GM19043 (cell line): Measurements from ENCODE around the gene PATL1.
"Not testable (repeated sequence)": the region's sequence is repeated elsewhere in the genome, so short reads cannot be mapped to it uniquely, and the experiment has no call there.

Experiments
- ATAC-seq: cut with Tn5 transposase; IDR thresholded peaks from one replicate; pipeline ENCODE4 v1.9.1; 2021; ENCODE audit warnings: low read depth; ENCODE audit not compliant: unreplicated experiment

The PATL1 gene, protein sequence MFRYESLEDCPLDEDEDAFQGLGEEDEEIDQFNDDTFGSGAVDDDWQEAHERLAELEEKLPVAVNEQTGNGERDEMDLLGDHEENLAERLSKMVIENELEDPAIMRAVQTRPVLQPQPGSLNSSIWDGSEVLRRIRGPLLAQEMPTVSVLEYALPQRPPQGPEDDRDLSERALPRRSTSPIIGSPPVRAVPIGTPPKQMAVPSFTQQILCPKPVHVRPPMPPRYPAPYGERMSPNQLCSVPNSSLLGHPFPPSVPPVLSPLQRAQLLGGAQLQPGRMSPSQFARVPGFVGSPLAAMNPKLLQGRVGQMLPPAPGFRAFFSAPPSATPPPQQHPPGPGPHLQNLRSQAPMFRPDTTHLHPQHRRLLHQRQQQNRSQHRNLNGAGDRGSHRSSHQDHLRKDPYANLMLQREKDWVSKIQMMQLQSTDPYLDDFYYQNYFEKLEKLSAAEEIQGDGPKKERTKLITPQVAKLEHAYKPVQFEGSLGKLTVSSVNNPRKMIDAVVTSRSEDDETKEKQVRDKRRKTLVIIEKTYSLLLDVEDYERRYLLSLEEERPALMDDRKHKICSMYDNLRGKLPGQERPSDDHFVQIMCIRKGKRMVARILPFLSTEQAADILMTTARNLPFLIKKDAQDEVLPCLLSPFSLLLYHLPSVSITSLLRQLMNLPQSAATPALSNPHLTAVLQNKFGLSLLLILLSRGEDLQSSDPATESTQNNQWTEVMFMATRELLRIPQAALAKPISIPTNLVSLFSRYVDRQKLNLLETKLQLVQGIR

GRCh38 chr11:59668950-59669610 is at the start of gene PATL1:
TSS of gene PATL1 (minus strand) at chr11:59669037. CDS start at chr11:59668895, 142 bp downstream.
- ATAC-seq: peak; percentile 93

GRCh38 chr11:59716051-59716450 is 47.2 kb upstream of the PATL1 start:
- ATAC-seq: no peak

- ATAC-seq: no peak
These were observed 44.9 kb upstream of the PATL1 start, which contains the start of gene OR10V1 for GRCh38 chr11:59713745-59714144. TSS of gene OR10V1 (minus strand) at chr11:59713845. CDS start at chr11:59713845, 0 bp downstream.

- ATAC-seq: no peak
These were observed 41.5 kb upstream of the PATL1 start for GRCh38 chr11:59710136-59710847.

- no peak for ATAC-seq
These were observed 39.7 kb upstream of the PATL1 start for GRCh38 chr11:59708537-59708936.

DNA sequence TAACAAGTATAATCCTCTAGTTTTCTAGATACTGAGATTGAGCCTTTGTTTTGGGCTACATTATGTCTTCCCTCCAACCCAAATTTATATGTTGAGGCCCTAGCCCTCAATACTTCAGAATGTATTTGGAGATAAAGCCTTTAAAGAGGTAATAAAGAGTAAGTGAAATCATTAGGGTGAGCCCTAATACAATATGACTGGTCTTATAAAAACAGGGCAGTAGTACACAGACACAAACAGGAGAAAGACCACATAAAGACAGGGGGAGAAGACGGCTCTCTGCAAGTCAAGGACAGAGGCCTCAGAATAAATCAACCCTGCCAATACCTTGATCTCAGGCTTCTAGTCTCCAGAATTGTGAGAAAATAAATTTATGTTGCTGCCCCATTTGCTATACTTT is 38.5 kb upstream of the PATL1 start:
- no peak for ATAC-seq

- ATAC-seq: no peak
These were observed 37.9 kb upstream of the PATL1 start for GRCh38 chr11:59706518-59707285.

DNA sequence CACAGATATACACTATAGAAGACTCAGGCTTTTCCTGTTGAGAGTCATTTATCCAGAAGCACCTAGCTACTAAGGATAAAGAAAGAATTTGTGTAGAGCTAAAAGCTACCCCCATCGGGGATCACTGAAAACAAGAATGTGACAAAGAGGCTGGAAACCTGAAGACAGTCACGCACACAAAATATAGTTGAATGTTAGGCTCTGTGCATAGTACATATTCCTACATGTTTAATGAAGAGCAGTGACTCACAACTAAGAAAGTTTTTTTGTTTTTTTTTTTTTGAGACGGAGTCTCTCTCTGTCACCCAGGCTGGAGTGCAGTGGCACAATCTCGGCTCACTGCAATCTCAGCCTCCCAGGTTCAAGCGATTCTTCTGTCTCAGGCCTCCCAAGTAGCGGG is 36.5 kb upstream of the PATL1 start:
- no peak for ATAC-seq

- ATAC-seq: not testable (repeated sequence)
These were observed 34.7 kb upstream of the PATL1 start for GRCh38 chr11:59703515-59703914.

DNA sequence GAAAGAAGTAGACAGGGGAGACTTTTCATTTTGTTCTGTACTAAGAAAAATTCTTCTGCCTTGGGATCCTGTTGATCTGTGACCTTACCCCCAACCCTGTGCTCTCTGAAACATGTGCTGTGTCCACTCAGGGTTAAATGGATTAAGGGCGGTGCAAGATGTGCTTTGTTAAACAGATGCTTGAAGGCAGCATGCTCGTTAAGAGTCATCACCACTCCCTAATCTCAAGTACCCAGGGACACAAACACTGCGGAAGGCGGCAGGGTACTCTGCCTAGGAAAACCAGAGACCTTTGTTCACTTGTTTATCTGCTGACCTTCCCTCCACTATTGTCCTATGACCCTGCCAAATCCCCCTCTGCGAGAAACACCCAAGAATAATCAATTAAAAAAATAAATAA is 31.3 kb upstream of the PATL1 start:
- not testable (repeated sequence) for ATAC-seq

GRCh38 chr11:59698506-59698905 is 29.7 kb upstream of the PATL1 start:
- no peak for ATAC-seq

DNA sequence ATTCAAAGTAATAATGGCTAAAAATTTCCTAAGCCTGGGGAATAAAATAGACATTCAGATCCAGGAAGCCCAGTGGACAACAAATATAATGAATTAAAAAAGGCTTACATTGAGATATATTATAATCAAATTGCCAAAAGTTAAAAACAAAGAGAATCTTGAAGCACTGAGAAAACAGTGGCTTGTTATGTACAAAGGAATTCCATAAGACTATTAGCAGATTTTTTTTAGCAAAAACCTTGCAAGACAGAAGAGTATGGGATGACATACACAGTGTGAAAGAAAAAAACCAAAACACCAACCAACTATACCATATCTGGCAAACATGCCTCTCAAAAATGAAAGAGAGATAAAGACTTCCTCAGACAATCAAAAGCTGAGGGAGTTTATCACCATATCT is 24.1 kb upstream of the PATL1 start:
- ATAC-seq: no peak

DNA sequence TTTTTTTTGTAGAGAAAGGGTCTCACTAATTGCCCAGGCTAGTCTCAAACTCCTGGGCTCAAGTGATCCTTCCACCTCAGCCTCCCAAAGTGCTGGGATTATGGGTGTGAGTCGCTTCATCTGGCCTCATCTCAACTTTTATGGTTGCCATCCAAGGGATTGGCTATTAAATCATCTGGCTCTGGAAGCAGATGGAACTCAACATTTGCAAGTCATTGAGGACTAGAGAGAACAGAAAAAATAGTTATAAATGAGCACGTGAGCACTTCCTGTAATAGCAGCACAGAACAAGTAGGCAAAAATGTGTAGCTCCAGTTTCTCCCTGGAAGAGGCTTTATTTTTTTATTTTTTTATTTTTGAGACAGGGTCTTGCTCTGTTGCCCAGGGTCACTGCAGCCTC is 22.3 kb upstream of the PATL1 start:
- ATAC-seq: no peak

- ATAC-seq: no peak
These were observed 20.2 kb upstream of the PATL1 start for GRCh38 chr11:59689015-59689414.

- ATAC-seq: not testable (repeated sequence)
These were observed 12.5 kb upstream of the PATL1 start for GRCh38 chr11:59681260-59681725.

GRCh38 chr11:59680287-59681154 is 11.7 kb upstream of the PATL1 start:
- peak; percentile 84 for ATAC-seq

GRCh38 chr11:59679347-59679746 is 10.5 kb upstream of the PATL1 start:
- ATAC-seq: no peak

GRCh38 chr11:59678813-59679165 is 10.0 kb upstream of the PATL1 start:
- ATAC-seq: no peak
